ENCODE data around the gene DCDC2C. TPM values are rescaled to one million over a fixed set of nuclear protein-coding genes. Genes with fewer than 3 reads are reported as not detected.

DCDC2C gene
- polyA plus RNA-seq, 1 of the 3 experiments (the other 2 are of a cell fraction): not detected

DNA sequence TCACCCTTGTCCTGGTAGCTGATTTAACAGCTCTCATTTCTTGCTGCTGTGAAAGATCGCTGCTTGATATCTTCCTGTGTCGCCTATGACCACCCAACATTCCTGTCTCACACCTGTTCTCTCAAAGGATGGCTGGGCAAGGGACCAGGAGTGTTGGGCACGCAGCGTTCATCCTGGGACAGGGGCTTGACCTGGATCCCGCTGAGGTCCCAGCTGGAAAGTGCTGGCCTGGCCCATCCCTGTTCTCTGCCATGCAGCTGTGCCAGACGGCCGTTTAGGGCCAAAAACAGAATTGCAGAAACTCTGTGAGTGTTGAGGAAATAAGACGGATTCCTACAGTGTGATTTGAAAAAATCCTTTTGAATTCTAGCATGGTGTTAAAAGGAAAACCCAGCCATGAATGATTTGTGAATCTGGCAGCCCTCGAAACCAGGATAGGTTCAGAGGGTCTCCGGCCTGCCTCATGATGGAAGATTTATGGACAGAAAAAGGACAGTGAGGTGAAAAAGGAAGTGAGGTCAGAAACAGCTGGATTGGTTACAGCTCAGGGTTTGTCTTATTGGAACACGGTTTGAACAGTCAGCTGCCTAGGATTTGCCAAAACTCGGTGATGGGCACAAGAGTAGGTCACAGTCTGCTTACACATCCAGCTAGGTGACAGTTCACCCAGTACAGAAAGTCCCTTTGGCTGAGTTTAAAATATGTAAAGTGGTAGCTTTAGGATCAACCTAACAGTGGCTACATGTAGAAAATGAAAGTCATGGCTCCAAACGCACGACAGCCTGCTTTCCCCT is 164.8 kb downstream of the DCDC2C start:
- H3K4me2 ChIP-seq: no peak overlapping the region
- no peaks in the 10 kb centered on the region for H3K36me3 ChIP-seq (replicated peaks in 1 of 2; ENCODE audit: control insufficient read depth in 1 of 2, insufficient read depth in 2 of 2, low read length in 1 of 2)
- no peak for DNase-seq
- no peaks in the 10 kb centered on the region; the same call in none of the 2 replicates for H3K9me3 ChIP-seq
- no peaks in the 10 kb centered on the region for H3K27me3 ChIP-seq (ENCODE audit: insufficient read depth)
- TF ChIP-seq TEAD4 (IDR thresholded peaks at IDR 0.05; ENCODE audit: borderline replicate concordance, insufficient read depth): no peak
- TF ChIP-seq RFX5 (IDR thresholded peaks at IDR 0.05; ENCODE audit: low read length): no peak
- TF ChIP-seq, protein P1, sequence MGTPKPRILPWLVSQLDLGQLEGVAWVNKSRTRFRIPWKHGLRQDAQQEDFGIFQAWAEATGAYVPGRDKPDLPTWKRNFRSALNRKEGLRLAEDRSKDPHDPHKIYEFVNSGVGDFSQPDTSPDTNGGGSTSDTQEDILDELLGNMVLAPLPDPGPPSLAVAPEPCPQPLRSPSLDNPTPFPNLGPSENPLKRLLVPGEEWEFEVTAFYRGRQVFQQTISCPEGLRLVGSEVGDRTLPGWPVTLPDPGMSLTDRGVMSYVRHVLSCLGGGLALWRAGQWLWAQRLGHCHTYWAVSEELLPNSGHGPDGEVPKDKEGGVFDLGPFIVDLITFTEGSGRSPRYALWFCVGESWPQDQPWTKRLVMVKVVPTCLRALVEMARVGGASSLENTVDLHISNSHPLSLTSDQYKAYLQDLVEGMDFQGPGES (IDR thresholded peaks at IDR 0.05; ENCODE audit: low read depth, low read length): no peak
- TF ChIP-seq, protein P2, sequence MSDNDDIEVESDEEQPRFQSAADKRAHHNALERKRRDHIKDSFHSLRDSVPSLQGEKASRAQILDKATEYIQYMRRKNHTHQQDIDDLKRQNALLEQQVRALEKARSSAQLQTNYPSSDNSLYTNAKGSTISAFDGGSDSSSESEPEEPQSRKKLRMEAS (IDR thresholded peaks at IDR 0.05; ENCODE audit: low read depth): no peak
- no peak for TF ChIP-seq TAF1 (IDR thresholded peaks at IDR 0.05; ENCODE audit: borderline replicate concordance, low read depth, low read length)
- no peak for TF ChIP-seq MXI1 (IDR thresholded peaks at IDR 0.05; ENCODE audit: low read depth, low read length)
- TF ChIP-seq USF1 (IDR thresholded peaks at IDR 0.05; ENCODE audit: borderline replicate concordance, low read depth): no peak
- TF ChIP-seq YY1 (IDR thresholded peaks at IDR 0.05; ENCODE audit: low read depth): no peak
- TF ChIP-seq FOXM1 (IDR thresholded peaks at IDR 0.05; ENCODE audit: low read depth): no peak
- TF ChIP-seq GABPA (IDR thresholded peaks at IDR 0.05; ENCODE audit: low read depth): no peak
- no peak for TF ChIP-seq POLR2AphosphoS5 (IDR thresholded peaks at IDR 0.05; ENCODE audit: low read depth, low read length)
- TF ChIP-seq PBX3 (IDR thresholded peaks at IDR 0.05): no peak
- ChIA-PET POLR2A (no interaction called here), CTCF (interaction anchor here (1.0 kb wide), 1 partner anchor 140 kb away, joined by 4 read pairs; no protein-coding TSS in a partner anchor)
- no peak overlapping the region for H3K4me3 ChIP-seq (ENCODE audit: low read depth in 2 of 2, low read length in 1 of 2)
- no peaks in the 10 kb centered on the region for H4K20me1 ChIP-seq (ENCODE audit: insufficient read depth)
- no peak overlapping the region for H2AFZ ChIP-seq (ENCODE audit: low read depth)
- H3F3A ChIP-seq (replicated peaks; ENCODE audit: insufficient read depth): no peaks in the 10 kb centered on the region
- H3K79me2 ChIP-seq (ENCODE audit: insufficient read depth): no peaks in the 10 kb centered on the region
- H3K4me1 ChIP-seq (ENCODE audit: control insufficient read depth in 1 of 2, insufficient read depth in 2 of 2, low read depth in 1 of 2, low read length in 1 of 2): no peaks in the 10 kb centered on the region
- no peaks in the 10 kb centered on the region for H3K9me2 ChIP-seq
- H3K27ac ChIP-seq (ENCODE audit: low read depth in 2 of 2, low read length in 1 of 2): no peak overlapping the region
- 13% methylated on average over 14 of the region's 14 CpGs for WGBS (ENCODE audit: low lambda C conversion rate)
- H3K9ac ChIP-seq: no peak overlapping the region

DNA sequence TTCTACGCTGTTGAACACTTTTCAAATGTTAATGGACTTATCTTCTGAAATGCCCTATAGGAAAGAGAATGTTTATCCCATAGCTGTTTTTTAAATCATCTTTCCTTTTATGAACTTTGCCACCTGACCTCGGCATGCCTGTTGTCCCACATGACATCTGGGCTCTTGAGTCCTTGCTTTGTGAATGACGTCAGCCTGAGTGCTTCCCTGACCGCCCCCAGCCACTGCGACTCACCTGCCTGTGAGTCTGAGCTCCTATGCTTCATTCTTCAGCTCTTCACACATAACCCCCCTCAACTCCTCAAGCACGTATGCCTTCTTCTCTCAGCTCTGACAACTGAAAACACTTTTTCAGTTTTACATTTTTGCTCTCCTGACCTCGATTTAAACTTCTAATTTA is 166.8 kb downstream of the DCDC2C start:
- Histone ChIP-seq H3K79me2 (ENCODE audit: insufficient read depth) (no peaks in the 10 kb centered on the region), H3K9ac (no peak overlapping the region), H3K4me3 (ENCODE audit: low read depth in 2 of 2, low read length in 1 of 2) (no peak overlapping the region), H3K9me3 (no peaks in the 10 kb centered on the region; the same call in 1 of the 2 replicates), H3K9me2 (no peaks in the 10 kb centered on the region), H3K36me3 (replicated peaks in 1 of 2; ENCODE audit: control insufficient read depth in 1 of 2, insufficient read depth in 2 of 2, low read length in 1 of 2) (no peaks in the 10 kb centered on the region), H3K4me2 (no peak overlapping the region), H3K4me1 (ENCODE audit: control insufficient read depth in 1 of 2, insufficient read depth in 2 of 2, low read depth in 1 of 2, low read length in 1 of 2) (no peaks in the 10 kb centered on the region), H2AFZ (ENCODE audit: low read depth) (no peak overlapping the region), H3K27ac (ENCODE audit: low read depth in 2 of 2, low read length in 1 of 2) (no peak overlapping the region), H3K27me3 (ENCODE audit: insufficient read depth) (no peaks in the 10 kb centered on the region), H3F3A (replicated peaks; ENCODE audit: insufficient read depth) (no peaks in the 10 kb centered on the region), H4K20me1 (ENCODE audit: insufficient read depth) (no peaks in the 10 kb centered on the region)
- 23% methylated on average over 7 of the region's 7 CpGs for WGBS (ENCODE audit: low lambda C conversion rate)
- no peak for DNase-seq
- ChIA-PET POLR2A (no interaction called here), CTCF (interaction anchor here (0.7 kb wide), 1 partner anchor 142 kb away, joined by 3 read pairs; no protein-coding TSS in a partner anchor)
- TF ChIP-seq USF1 (IDR thresholded peaks at IDR 0.05; ENCODE audit: borderline replicate concordance, low read depth) (no peak), TAF1 (IDR thresholded peaks at IDR 0.05; ENCODE audit: borderline replicate concordance, low read depth, low read length) (no peak), EZH2phosphoT487 (IDR thresholded peaks at IDR 0.05; ENCODE audit: borderline replicate concordance, low read depth) (no peak), NRF1 (IDR thresholded peaks at IDR 0.05; ENCODE audit: low read depth, low read length) (no peak), MEF2A (IDR thresholded peaks at IDR 0.05; ENCODE audit: borderline replicate concordance, low read depth) (no peak), RFX5 (IDR thresholded peaks at IDR 0.05; ENCODE audit: low read length) (no peak)
